HEK293T (cell line): ENCODE measurements around the gene ERVW-1.

Experiments used
- CTCF ChIA-PET: fragments of 350-600 bp; formaldehyde crosslinking; extraction: SDS; loops from one replicate; lab custom pipeline; 2021; ENCODE audit warnings: antibody characterized with exemption, inconsistent platforms; lab: Yijun Ruan, JAX
- POLR2A ChIA-PET: fragments of 350-600 bp; formaldehyde crosslinking; extraction: SDS; loops from one replicate; lab custom pipeline; 2020; ENCODE audit warnings: antibody characterized with exemption, inconsistent platforms; lab: Yijun Ruan, JAX
- DNase-seq: peaks from one replicate; pipeline ENCODE4 v3.0.0; 2012; ENCODE audit warnings: mixed read lengths; ENCODE audit errors: extremely low spot score
- ARNT ChIP-seq: fragments of 450-650 bp; IDR thresholded peaks from 2 replicates; pipeline ENCODE4 v1.6.1; 2017; ENCODE audit warnings: mild to moderate bottlenecking
- BHLHE40 ChIP-seq: fragments of 450-650 bp; IDR thresholded peaks from 2 replicates; pipeline ENCODE4 v1.6.1; 2016; ENCODE audit warnings: mild to moderate bottlenecking, moderate library complexity, borderline replicate concordance
- CTBP1 ChIP-seq: fragments of 450-650 bp; IDR thresholded peaks from 2 replicates; pipeline ENCODE4 v1.6.1; 2016; ENCODE audit warnings: borderline replicate concordance
- ELF4 ChIP-seq: fragments of 450-650 bp; IDR thresholded peaks from 2 replicates; pipeline ENCODE4 v1.6.1; 2017; ENCODE audit warnings: antibody characterized with exemption
- FOXA1 ChIP-seq: fragments of 450-650 bp; IDR thresholded peaks from 2 replicates; pipeline ENCODE4 v1.6.1; 2016; ENCODE audit warnings: mild to moderate bottlenecking
- FOXK2 ChIP-seq: fragments of 450-650 bp; IDR thresholded peaks from 2 replicates; pipeline ENCODE4 v1.6.1; 2016; ENCODE audit warnings: mild to moderate bottlenecking
- FOXM1 ChIP-seq: fragments of 450-650 bp; IDR thresholded peaks from 2 replicates; pipeline ENCODE4 v1.6.1; 2017; ENCODE audit warnings: mild to moderate bottlenecking, borderline replicate concordance
- HDGF ChIP-seq: fragments of 450-650 bp; IDR thresholded peaks from 2 replicates; pipeline ENCODE4 v1.6.1; 2017; ENCODE audit warnings: antibody characterized with exemption, borderline replicate concordance
- L3MBTL2 ChIP-seq: fragments of 450-650 bp; conservative IDR thresholded peaks from 2 replicates; pipeline ENCODE4 v1.6.1; 2016; ENCODE audit warnings: mild to moderate bottlenecking
- LEF1 ChIP-seq: fragments of 450-650 bp; IDR thresholded peaks from 2 replicates; pipeline ENCODE4 v1.6.1; 2017; ENCODE audit warnings: mild to moderate bottlenecking, borderline replicate concordance
- NFRKB ChIP-seq: fragments of 450-650 bp; IDR thresholded peaks from 2 replicates; pipeline ENCODE4 v1.6.1; 2016; ENCODE audit warnings: mild to moderate bottlenecking, moderate library complexity
- PKNOX1 ChIP-seq: fragments of 450-650 bp; IDR thresholded peaks from 2 replicates; pipeline ENCODE4 v1.6.1; 2016
- SP1 ChIP-seq: fragments of 450-650 bp; IDR thresholded peaks from 2 replicates; pipeline ENCODE4 v1.6.1; 2017
- SUZ12 ChIP-seq: fragments of 450-650 bp; IDR thresholded peaks from 2 replicates; pipeline ENCODE4 v1.6.1; 2016; ENCODE audit warnings: mild to moderate bottlenecking
- TARDBP ChIP-seq: fragments of 450-650 bp; IDR thresholded peaks from 2 replicates; pipeline ENCODE4 v1.6.1; 2016
- ZNF384 ChIP-seq: fragments of 450-650 bp; IDR thresholded peaks from 2 replicates; pipeline ENCODE4 v1.6.1; 2016

ERVW-1 gene

GRCh38 chr7:92503767-92504166, 26.0 kb upstream of the ERVW-1 start:
- no peak for TF ChIP-seq ELF4
- no peak for TF ChIP-seq FOXA1
- TF ChIP-seq LEF1, result no peak
- no peak for TF ChIP-seq FOXM1
- TF ChIP-seq TARDBP, result no peak
- TF ChIP-seq ARNT, result no peak
- TF ChIP-seq PKNOX1, result no peak
- TF ChIP-seq FOXK2, result no peak
- TF ChIP-seq CTBP1, result no peak
- TF ChIP-seq HDGF, result no peak
- no peak for TF ChIP-seq L3MBTL2
- TF ChIP-seq SP1, result no peak
- TF ChIP-seq NFRKB, result no peak
- no peak for TF ChIP-seq ZNF384
- TF ChIP-seq SUZ12, result no peak
- TF ChIP-seq BHLHE40, result no peak
- CTCF ChIA-PET, result no interaction called here
- POLR2A ChIA-PET, result no interaction called here
- no peak for DNase-seq

GRCh38 chr7:92498557-92498956, 20.8 kb upstream of the ERVW-1 start:
- POLR2A ChIA-PET, result no interaction called here
- CTCF ChIA-PET, result no interaction called here
- DNase-seq, result no peak
- TF ChIP-seq L3MBTL2 (no peak), SP1 (no peak), BHLHE40 (no peak), NFRKB (no peak), FOXA1 (no peak), ARNT (no peak), CTBP1 (no peak), FOXM1 (no peak), TARDBP (no peak), LEF1 (no peak), HDGF (no peak), SUZ12 (no peak)

GRCh38 chr7:92496876-92497275, 19.1 kb upstream of the ERVW-1 start:
- no peak for DNase-seq
- ChIA-PET CTCF (no interaction called here), POLR2A (no interaction called here)
- TF ChIP-seq ELF4, result no peak
- TF ChIP-seq ARNT, result no peak
- TF ChIP-seq FOXK2, result no peak
- no peak for TF ChIP-seq SP1
- TF ChIP-seq TARDBP, result no peak
- no peak for TF ChIP-seq PKNOX1
- no peak for TF ChIP-seq NFRKB

GRCh38 chr7:92489634-92490033, 11.9 kb upstream of the ERVW-1 start:
- TF ChIP-seq FOXA1, result no peak
- CTCF ChIA-PET, result no interaction called here
- POLR2A ChIA-PET, result no interaction called here
- no peak for DNase-seq

- TF ChIP-seq FOXK2, result no peak
- no peak for TF ChIP-seq ELF4
- no peak for TF ChIP-seq LEF1
- TF ChIP-seq FOXM1, result no peak
- no peak for TF ChIP-seq FOXA1
- no peak for TF ChIP-seq BHLHE40
- TF ChIP-seq ZNF384, result no peak
- TF ChIP-seq NFRKB, result no peak
- no peak for TF ChIP-seq ARNT
- no peak for TF ChIP-seq PKNOX1
- no peak for TF ChIP-seq SUZ12
- TF ChIP-seq TARDBP, result no peak
- TF ChIP-seq HDGF, result no peak
- TF ChIP-seq L3MBTL2, result no peak
- no peak for TF ChIP-seq SP1
- TF ChIP-seq CTBP1, result no peak
- DNase-seq, result no peak
- ChIA-PET POLR2A (no interaction called here), CTCF (interaction anchor here (1.3 kb wide), 1 partner anchor 26 kb away, joined by 3 read pairs; no protein-coding TSS in a partner anchor)
Observed at GRCh38 chr7:92487804-92488203, 10.1 kb upstream of the ERVW-1 start.

- no peak for DNase-seq
- CTCF ChIA-PET, result no interaction called here
- TF ChIP-seq SUZ12 (no peak), ZNF384 (no peak), FOXK2 (no peak), TARDBP (no peak), PKNOX1 (no peak), LEF1 (no peak), ELF4 (no peak), BHLHE40 (no peak), HDGF (no peak), L3MBTL2 (no peak), FOXM1 (no peak), NFRKB (no peak), CTBP1 (no peak), FOXA1 (no peak)
- POLR2A ChIA-PET, result no interaction called here
Observed at GRCh38 chr7:92485974-92486373, 8.2 kb upstream of the ERVW-1 start.
